H1 (cell line): ENCODE data around the gene DENND2A. TPM values are rescaled to one million over a fixed set of nuclear protein-coding genes. Genes with fewer than 3 reads are reported as not detected.

Experiments
- CTCF ChIP-seq, 3 experiments: IDR thresholded peaks; 1 replicate in 2 of 3; 2 replicates in 1 of 3; pipeline versions ENCODE4 v1.5.1 to v1.6.1; 2011; ENCODE audit warnings: low read length in 3 of 3, mild to moderate bottlenecking in 3 of 3, inconsistent platforms in 2 of 3, low read depth in 1 of 3, moderate library complexity in 1 of 3; ENCODE audit not compliant: insufficient read depth in 1 of 3; ENCODE audit errors: control extremely low read depth in 1 of 3
- polyA plus RNA-seq, 7 experiments: library from polyadenylated mRNA; depleted of rRNA in 3 of 7; stranded (reverse) in 5 of 7; unstranded in 2 of 7; fragments of >200 nt in 5 of 7; fragments of 200-250 nt in 2 of 7; gene quantifications; 1 replicate in 5 of 7; 2 replicates in 1 of 7; 4 replicates in 1 of 7; pipeline versions ENCODE4 v1.2.1 to v1.2.3, GENCODE V29; 2011 to 2013; ENCODE audit warnings: missing spikeins in 2 of 7, mixed read lengths in 2 of 7
- total RNA-seq: library from RNA; stranded (reverse); fragmentation: NEBNext Ultra II Directional; extraction: Animal tissue kit (Norgen Biotek cat#: 25700); gene quantifications from 2 replicates; pipeline ENCODE4 v1.2.1, GENCODE V29; 2021

DENND2A gene
- total and polyA plus RNA-seq, 2 of the 8 experiments (the other 6 are each of a cell fraction or from before 2014, with no cell fraction given): 5.0 to 13.0 TPM

- no peak for TF ChIP-seq CTCF (IDR thresholded peaks at IDR 0.05; ENCODE audit: control extremely low read depth in 1 of 3, insufficient read depth in 1 of 3, low read depth in 1 of 3, low read length in 3 of 3)
Observed at GRCh38 chr7:140541176-140541512, 99.5 kb downstream of the DENND2A start (continued).
